Measurements from ENCODE around the gene TXNDC2. TPM values are rescaled to one million over a fixed set of nuclear protein-coding genes. Genes with fewer than 3 reads are reported as not detected.

Gene TXNDC2
- total RNA-seq, 4 donors from 2014 or later = 0.62 to 0.96 TPM; not detected in 2

DNA sequence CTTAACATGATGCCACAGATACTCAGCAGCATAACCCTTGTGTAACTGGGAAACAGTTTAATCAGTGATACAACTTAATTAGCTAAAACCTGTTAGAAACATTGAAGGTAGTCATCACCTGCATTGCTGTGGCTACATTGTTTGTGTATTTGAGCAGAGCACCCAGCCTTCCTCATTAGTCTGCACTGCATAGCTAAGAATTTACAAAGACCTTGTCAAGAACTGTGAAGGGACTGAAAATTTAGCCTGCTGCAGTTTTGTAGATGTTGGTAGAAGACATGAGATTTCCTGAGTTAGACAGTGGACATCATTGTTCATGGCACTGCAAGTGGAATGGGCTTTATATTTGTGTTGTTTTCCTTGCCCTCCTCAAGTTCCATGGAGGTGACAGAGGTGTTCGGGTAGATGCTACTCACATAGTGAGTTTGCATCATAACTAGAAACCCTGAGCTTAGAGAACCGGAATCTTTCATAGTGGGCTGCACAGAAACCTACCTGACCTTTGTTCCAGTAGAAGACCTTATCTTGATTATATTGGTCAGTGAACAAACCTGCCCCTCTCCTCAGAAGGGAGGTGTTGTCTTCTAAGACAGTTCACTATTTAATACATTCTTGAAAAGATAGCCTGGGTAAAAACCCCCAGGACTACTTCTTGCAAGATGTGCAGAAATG is 40.6 kb downstream of the TXNDC2 start:
- H3K27me3 ChIP-seq = no peaks in the 10 kb centered on the region
- H3K4me3 ChIP-seq = no peak overlapping the region
- TF ChIP-seq EP300 (IDR thresholded peaks at IDR 0.05) (no peak), POLR2A (IDR thresholded peaks at IDR 0.05) (no peak), CTCF (IDR thresholded peaks at IDR 0.05) (no peak), POLR2AphosphoS5 (IDR thresholded peaks at IDR 0.05) (no peak)
- H3K36me3 ChIP-seq = no peaks in the 10 kb centered on the region
- H3K9me3 ChIP-seq = no peaks in the 10 kb centered on the region
- no peak for ATAC-seq
- no CpG with 5 or more reads among the region's 2 CpGs for WGBS, 2 donors (ENCODE audit: low coverage in 1 of 2)
- peaks cover 31 to 96% (median 36%) of the 10 kb centered on the region in 3 donors for H3K4me1 ChIP-seq
- H3K27ac ChIP-seq = peak overlapping the region; percentile 2 to 66 (median 42)

DNA sequence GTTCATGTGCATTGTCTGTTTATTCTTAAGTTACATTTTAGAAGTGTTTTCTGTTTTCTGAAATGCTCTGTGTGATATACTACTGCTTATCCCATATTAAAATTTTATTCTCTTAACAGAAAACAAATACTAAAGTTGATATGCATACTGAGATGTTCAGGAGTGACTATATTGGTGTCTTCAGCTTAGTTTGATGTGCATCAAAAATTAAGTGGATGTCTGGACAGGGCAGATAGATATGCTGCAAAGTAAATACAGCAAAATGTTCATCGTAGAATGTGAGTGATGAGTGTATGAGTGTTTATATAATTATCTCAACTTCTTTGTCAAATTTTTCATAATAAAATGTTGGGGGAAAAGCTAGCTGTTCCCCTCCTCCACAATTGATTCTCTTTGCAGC is 41.2 kb downstream of the TXNDC2 start:
- WGBS, 2 donors (ENCODE audit: low coverage in 1 of 2) = 8 to 20% methylated on average over 1 of the region's 1 CpG
- Histone ChIP-seq H3K4me1 (peaks cover 31 to 96% (median 34%) of the 10 kb centered on the region in 3 donors), H3K9me3 (no peaks in the 10 kb centered on the region), H3K36me3 (no peaks in the 10 kb centered on the region), H3K27ac (peak overlapping the region in 1 of 4 donors; percentile 66), H3K27me3 (no peaks in the 10 kb centered on the region), H3K4me3 (no peak overlapping the region)
- ATAC-seq = no peak
- no peak for TF ChIP-seq EP300 (IDR thresholded peaks at IDR 0.05)
- TF ChIP-seq POLR2A (IDR thresholded peaks at IDR 0.05) = no peak
- TF ChIP-seq POLR2AphosphoS5 (IDR thresholded peaks at IDR 0.05) = no peak
- no peak for TF ChIP-seq CTCF (IDR thresholded peaks at IDR 0.05)

GRCh38 chr18:9927392-9928063 is 41.8 kb downstream of the TXNDC2 start:
- Histone ChIP-seq H3K27ac (no peak overlapping the region), H3K4me1 (peaks cover 31 to 96% (median 32%) of the 10 kb centered on the region in 3 donors), H3K9me3 (no peaks in the 10 kb centered on the region), H3K27me3 (no peaks in the 10 kb centered on the region), H3K4me3 (no peak overlapping the region), H3K36me3 (peaks cover 0 to 2% of the 10 kb centered on the region in 2 donors)
- TF ChIP-seq POLR2AphosphoS5 (IDR thresholded peaks at IDR 0.05) (no peak), CTCF (IDR thresholded peaks at IDR 0.05) (peak in 1 of 4 experiments; percentile 15)
- WGBS, 2 donors (ENCODE audit: low coverage in 1 of 2) = 43 to 58% methylated on average over 2 of the region's 2 CpGs
- no peak for ATAC-seq

GRCh38 chr18:9928646-9929259 is 43.0 kb downstream of the TXNDC2 start:
- H3K4me1 ChIP-seq = peaks cover 29 to 93% (median 32%) of the 10 kb centered on the region in 3 donors

More at GRCh38 chr18:9928646-9929259, 43.0 kb downstream of the TXNDC2 start:
- H3K27me3 ChIP-seq = no peaks in the 10 kb centered on the region
- H3K9me3 ChIP-seq = no peaks in the 10 kb centered on the region
- H3K36me3 ChIP-seq = peaks cover 0 to 14% of the 10 kb centered on the region in 2 donors
- 84 to 96% methylated on average over 4 to 5 of the region's 5 CpGs for WGBS, 2 donors (ENCODE audit: low coverage in 1 of 2)
- no peak for TF ChIP-seq CTCF (IDR thresholded peaks at IDR 0.05)
- no peak for TF ChIP-seq POLR2A (IDR thresholded peaks at IDR 0.05)
- TF ChIP-seq POLR2AphosphoS5 (IDR thresholded peaks at IDR 0.05) = no peak
- TF ChIP-seq EP300 (IDR thresholded peaks at IDR 0.05) = no peak
- no peak for ATAC-seq
- H3K4me3 ChIP-seq = no peak overlapping the region
- H3K27ac ChIP-seq = no peak overlapping the region
